GM12891 (cell line): ENCODE measurements around the gene EMID1.

Experiments
- DNase-seq: peaks from one replicate; pipeline ENCODE4 v3.0.0; 2011; ENCODE audit warnings: low spot score; ENCODE audit not compliant: insufficient read length
- FAIRE-seq: peaks from 2 replicates; lab custom pipeline; 2011; peaks lifted over from hg19 to GRCh38; lab: Jason Lieb, UNC
- PAX5 ChIP-seq: IDR thresholded peaks from 2 replicates; pipeline ENCODE4 v1.6.1; 2011; ENCODE audit warnings: low read length, moderate library complexity, mild to moderate bottlenecking; ENCODE audit not compliant: insufficient read depth, severe bottlenecking
- POLR2A ChIP-seq: IDR thresholded peaks from 2 replicates; pipeline ENCODE4 v1.6.1; 2011; ENCODE audit warnings: low read depth, low read length, control low read depth
- POLR2AphosphoS5 ChIP-seq: IDR thresholded peaks from 2 replicates; pipeline ENCODE4 v1.6.1; 2011; ENCODE audit warnings: low read depth, low read length, control low read depth
- POU2F2 ChIP-seq: IDR thresholded peaks from 2 replicates; pipeline ENCODE4 v1.6.1; 2011; ENCODE audit warnings: low read depth, mild to moderate bottlenecking, control low read depth, low read length, moderate library complexity
- SPI1 ChIP-seq: IDR thresholded peaks from 2 replicates; pipeline ENCODE4 v1.6.1; 2011; ENCODE audit warnings: low read depth, low read length, control low read depth
- TAF1 ChIP-seq: IDR thresholded peaks from 2 replicates; pipeline ENCODE4 v1.6.1; 2011; ENCODE audit warnings: low read depth, low read length, control low read depth

EMID1 gene

DNA sequence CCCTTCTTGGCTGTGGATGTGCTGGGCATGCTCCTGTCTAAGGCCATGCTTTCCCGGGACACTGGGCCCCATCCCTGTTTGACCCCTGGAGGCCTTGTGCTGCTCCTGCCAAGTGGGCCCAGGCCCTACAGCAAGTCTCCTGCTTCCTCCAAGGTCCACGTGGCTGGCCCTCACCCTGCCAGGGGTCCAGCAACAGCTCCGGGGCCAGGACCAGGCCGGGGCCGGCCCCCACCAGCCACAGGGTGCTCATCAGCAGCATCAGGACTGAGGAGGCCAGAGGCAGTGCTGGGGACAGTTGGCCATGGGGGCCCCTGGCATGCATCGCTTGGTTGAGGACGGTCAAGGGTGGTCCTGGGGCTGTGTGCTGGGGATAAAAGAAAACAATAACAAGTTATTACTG is 59.6 kb downstream of the EMID1 start:
- DNase-seq (no peak), FAIRE-seq (no peak)
- TF ChIP-seq SPI1 (no peak), POU2F2 (no peak), TAF1 (no peak), PAX5 (no peak), POLR2AphosphoS5 (no peak), POLR2A (no peak)

- TF ChIP-seq SPI1 (no peak), PAX5 (no peak)
- no peak for FAIRE-seq
- no peak for DNase-seq
Measured at GRCh38 chr22:29265929-29266328, 60.2 kb downstream of the EMID1 start.

DNA sequence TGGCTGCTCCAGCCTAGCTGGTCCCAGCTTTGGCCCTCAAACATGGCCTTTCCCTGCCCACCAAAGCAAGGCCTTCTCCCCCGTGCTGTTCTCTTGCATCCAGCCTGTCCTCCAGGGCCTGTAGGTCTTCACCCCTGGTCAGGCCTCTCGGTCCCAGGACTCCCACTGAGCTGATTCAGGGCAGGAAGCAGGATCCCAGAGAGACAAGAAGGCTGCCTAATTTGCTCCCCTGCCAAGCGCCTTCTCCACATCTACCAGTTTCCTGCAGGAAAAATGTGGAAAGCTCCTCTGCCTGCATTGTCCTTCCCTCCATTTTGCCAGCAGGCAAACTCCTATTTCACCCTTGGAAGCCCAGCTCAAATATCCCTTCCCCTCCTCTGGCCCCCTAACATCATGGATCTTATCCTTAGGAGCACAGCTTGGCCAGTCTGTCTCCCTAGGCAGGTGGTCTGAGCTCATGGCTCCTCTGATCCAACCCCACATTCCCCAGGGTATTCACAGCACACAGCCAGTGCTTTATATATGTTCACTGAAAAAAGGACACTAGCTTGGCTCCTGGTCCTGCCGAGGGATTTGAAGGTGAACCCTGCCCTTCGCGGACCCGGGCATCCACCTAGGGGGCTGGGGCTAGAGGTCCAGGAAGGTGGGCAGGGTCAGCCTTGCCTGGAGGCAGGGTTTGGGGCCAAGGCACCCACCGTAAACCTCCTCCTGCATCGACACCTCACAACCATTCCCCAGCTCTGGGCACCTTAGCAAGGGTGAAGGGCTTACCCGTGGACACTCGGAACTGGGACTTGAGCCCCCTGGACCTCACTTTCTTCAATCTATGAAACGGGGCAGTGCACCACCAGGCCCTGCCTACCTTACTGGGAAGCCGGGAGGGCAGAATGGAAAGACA is 61.1 kb downstream of the EMID1 start:
- DNase-seq (no peak), FAIRE-seq (no peak)
- TF ChIP-seq TAF1 (no peak), POU2F2 (peak; percentile 46; the same call in 1 of the 2 replicates), POLR2A (no peak), POLR2AphosphoS5 (no peak), SPI1 (no peak), PAX5 (no peak)

DNA sequence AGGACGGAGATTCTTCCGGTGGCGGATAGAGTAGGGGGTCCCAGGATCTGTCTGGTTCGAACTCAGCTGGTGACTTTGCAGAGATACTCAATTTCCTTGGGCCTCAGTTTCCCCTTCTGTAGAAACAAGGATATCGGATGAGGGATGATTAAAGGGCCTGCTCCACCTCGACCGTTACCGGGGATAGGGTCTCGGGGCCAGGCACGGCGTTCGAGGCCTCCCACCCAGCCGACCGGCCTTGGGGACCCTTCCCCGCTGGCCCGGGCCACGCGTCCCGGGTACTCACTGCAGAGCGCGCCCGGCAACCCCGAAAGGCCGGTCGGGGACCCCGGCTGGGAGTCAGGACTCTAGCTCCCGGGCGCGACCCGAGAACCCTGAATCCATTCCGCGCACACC is 61.8 kb downstream of the EMID1 start:
- DNase-seq: no peak
- no peak for FAIRE-seq
- TF ChIP-seq POLR2A (no peak; the same call in 1 of the 2 replicates), SPI1 (no peak), PAX5 (no peak)

DNA sequence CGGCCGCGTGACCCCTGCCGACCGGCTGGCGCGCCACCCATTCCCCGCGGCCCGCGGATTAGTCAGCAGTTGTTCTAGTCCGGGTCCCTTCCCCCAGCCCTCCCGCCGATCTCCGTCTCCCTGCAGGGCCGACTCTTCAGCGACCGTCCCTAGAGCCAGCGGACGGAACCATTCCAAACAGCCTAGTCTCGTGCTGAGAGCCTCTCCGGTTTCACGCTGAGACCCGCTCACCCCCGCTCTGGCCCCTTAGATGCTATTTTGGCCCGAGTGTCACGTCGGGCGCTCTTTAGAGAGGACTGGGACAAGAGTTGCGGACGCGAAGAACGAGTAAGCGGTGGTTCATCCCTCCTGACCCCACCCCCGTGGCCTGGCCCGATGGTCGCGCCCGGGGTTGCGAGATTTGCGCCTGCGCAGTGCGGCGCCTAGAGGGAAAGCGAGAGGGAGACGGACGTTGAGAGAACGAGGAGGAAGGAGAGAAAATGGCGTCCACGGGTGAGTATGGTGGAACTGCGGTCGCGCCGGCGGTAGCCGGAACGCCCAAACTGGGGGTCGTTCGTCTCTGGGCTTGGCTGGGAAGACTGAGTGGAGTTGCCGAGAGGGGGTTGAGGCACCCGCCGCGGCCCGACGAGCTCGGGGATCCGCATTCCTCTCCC is 62.3 kb downstream of the EMID1 start, which contains the start of the genes EWSR1 and RHBDD3:
TSS of gene EWSR1 (plus strand) at position 411 of the 653 bp plus-strand sequence. CDS start at position 480, 69 bp downstream.
TSS of gene RHBDD3 (minus strand) at position 124 of the 653 bp plus-strand sequence. CDS start 2,355 bp downstream, outside the sequence.
- TF ChIP-seq SPI1: no peak
- TF ChIP-seq POLR2AphosphoS5: peak; percentile 95
- no peak for TF ChIP-seq PAX5
- TF ChIP-seq POU2F2: peak; percentile 44
- TF ChIP-seq POLR2A: peak; percentile 87
- peak; percentile 97 for TF ChIP-seq TAF1
- peak; percentile 91 for DNase-seq
- peak; percentile 98 for FAIRE-seq

GRCh38 chr22:29268511-29269229 is 63.0 kb downstream of the EMID1 start:
- TF ChIP-seq TAF1 (no peak), POLR2AphosphoS5 (peak; percentile 1; the same call in 1 of the 2 replicates)
- DNase-seq (no peak), FAIRE-seq (no peak)

- DNase-seq (no peak), FAIRE-seq (peak; percentile 41)
- TF ChIP-seq POLR2AphosphoS5: no peak
- no peak for TF ChIP-seq TAF1
- TF ChIP-seq SPI1: no peak
- no peak for TF ChIP-seq POLR2A
- TF ChIP-seq PAX5: no peak
- TF ChIP-seq POU2F2: no peak
Measured at GRCh38 chr22:29269230-29269604, 63.5 kb downstream of the EMID1 start.

DNA sequence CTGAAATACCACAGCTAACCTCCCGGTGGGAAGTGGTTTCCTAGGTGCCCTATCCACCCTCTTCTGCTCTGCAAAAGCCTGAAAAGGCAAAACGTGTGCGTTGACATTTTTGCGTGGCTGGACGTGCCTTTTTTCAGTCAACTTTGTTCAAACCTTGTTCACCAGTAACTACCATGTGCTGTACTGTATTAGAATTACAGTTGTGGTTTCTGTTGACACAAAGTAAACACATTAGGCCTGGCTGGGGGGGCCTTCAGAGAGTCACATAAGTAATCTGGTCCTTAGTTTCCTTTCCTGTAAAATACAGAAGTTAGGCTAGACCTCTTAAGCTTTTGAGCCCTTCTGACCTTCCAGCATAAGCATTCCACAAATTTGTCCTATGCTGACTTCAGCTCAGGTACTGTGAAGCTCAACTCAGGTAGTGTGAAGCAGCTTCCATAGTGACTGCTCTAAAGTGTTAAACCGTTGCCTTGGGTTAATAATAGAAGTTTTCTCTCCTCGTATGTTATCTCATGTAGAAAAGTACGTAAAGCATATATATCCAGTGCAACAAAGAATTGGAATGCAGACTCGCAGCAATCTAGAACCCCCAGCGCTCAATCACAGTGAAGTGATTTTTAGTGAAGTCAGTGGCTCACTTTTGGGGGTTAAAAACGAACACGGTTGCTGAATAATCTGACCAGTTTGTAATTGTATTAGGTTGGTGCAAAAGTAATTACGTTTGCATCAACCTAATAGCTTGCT is 64.2 kb downstream of the EMID1 start:
- peak; percentile 35 for FAIRE-seq
- TF ChIP-seq POU2F2 (no peak), PAX5 (no peak), TAF1 (no peak), POLR2AphosphoS5 (no peak), POLR2A (no peak), SPI1 (no peak)
- DNase-seq: no peak

DNA sequence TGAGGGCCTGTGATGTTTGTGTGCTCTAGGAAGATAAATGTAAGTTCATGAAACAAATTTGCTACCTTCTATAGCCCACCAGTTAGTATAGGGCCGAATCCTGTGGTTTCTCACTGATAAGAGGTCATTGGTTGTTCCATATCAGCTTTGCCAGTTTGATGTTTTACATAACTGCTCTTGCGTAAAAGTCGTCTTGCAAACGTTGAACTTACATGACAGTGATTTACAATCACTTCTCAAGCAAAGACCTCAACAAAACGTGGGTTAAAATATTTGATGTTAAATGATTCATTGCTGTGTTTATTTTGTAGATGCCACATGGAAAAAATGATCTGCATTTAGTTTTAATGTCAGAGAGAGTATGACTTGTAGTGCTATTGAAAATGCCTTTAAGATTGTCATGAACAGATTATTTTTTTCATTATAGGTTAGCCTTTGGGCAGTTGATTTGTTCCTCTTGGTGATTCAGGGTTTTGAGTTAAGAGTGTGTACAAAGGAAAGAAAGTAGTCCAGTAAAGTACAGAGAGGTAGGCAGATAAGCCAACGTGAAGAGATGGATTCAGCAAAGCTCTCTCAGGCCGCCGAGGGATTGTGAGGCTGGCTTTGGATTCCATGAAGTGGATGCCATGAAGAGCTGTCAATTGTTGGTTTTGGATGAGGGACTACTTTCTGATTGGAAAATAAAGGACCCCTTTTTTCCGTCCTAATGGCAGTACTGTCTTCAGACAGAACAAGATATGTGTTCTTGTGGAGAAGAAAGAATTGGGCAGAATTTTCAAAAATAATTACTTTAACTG is 65.0 kb downstream of the EMID1 start:
- TF ChIP-seq POLR2A (no peak), POLR2AphosphoS5 (0 out of 2 replicates have a peak, but pooled peaks have one; percentile 7), SPI1 (no peak)
- FAIRE-seq: no peak
- no peak for DNase-seq
